GM19468 (cell line): ENCODE measurements around the gene HELZ.

Experiments used
- ATAC-seq: cut with Tn5 transposase; IDR thresholded peaks from one replicate; pipeline ENCODE4 v1.9.1; 2021; ENCODE audit warnings: mild to moderate bottlenecking, moderate library complexity, moderate number of reproducible peaks; ENCODE audit not compliant: unreplicated experiment; ENCODE audit errors: extremely low read depth

HELZ gene

DNA sequence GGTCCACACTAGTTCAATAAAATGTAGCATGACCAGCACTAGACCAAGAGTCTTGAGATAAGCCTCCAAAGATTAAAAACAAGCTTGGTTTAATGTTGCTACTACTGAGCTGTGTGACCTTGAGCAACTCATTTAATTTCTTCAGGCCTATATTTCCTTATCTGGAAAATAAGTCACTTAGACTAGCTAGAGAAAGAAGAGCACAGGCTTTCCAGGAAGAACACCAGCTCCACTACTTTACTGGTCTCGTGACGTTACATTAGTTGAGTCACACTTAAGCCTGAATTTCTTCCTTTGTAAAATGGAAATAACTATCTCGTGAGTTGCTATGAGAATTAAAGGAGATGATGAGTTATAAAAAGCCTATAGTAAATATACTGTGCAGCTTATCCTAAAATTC, 5.4 kb downstream of the HELZ start:
- ATAC-seq = no peak

DNA sequence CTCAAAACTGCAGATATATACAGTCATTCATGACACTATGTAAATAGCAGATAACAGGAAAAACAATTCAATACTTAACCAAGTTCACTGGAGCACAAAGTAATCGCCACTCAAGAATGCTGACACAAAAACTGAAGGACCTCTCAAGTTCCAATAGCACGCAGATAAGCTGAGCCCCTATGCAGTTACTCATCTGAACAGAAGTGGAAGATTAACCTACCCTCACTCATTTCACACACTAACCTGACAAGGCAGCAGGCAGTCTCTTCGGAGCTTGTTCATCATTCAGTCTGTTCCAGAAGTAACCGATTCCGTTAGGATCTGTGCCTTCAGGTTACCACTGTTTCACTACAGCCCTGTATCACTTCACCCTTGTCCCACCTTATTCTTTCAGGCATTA, 6.0 kb downstream of the HELZ start:
- ATAC-seq = no peak

DNA sequence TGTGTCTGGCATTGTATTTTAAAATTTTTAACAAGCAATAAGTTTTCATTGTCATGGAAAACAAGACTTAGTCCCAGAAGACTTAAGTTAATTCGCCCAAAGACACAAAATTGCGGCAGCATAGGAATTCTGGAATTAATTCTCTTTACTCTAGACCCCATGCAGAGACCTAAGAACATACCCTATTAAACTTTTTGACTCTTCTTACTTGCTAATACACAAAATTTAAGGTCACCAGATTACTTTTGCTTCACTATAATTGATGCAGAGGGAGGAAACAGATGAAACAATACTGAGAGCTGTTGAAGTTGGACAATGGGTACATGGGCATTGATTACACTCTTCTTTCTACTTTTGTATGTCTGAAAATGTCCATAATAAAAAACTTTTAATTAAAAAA, 12.6 kb downstream of the HELZ start:
- no peak for ATAC-seq

DNA sequence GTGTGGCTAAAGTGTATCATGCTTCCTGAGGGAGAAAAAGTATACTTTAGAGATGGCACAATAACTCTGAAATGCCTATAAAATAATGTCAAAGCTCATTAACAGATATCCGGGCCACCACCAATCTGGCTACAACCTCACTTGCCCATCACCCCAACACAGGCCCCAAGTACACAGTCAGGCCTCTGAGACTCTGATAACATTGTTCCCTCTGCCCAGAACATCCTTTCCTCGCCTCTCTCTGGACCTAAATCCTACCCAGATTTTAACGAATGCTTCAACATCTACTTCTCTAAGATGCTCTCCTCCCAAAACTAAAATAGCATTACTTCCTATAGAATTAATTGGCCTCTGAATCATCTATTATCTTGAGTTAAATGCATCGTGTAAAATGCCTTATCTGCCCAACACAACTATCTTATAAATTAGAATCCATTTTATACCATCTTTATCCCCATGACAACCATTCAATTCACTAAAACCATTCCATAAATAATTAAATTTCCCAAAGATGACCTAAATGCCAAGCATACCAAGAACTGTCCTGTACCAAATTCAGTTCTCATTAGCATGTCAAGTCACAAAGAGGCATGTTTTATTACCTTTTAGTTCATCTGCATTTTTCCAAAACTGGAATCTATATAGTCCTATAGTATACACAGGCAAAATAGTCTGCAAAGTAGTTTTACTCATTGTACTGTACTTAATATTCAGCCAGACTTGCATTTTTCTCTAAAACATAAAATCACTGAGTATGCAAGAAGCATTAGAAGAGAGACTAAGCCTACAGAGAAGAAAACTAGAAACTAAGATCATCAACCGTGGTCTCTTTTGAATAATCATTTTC, 15.7 kb downstream of the HELZ start:
- ATAC-seq = no peak

DNA sequence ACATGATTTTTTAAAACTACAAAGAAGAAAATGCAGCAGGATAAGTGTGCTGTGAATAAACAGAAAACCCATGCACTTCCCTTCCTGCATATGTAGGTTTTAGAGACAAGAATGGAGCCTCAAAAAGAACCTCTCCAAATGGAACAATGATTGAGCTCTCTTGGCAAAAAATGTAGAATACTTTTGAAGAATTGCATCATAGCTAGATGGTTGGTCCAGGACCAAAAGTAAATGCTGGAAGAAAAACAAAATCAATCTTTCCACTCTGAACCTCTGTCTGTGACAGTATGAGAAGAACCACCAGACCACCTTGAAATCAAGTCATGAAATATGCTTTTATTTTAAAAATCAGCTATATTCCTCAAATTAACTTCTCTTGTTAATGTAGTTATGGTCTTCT, 17.5 kb downstream of the HELZ start:
- ATAC-seq = no peak

DNA sequence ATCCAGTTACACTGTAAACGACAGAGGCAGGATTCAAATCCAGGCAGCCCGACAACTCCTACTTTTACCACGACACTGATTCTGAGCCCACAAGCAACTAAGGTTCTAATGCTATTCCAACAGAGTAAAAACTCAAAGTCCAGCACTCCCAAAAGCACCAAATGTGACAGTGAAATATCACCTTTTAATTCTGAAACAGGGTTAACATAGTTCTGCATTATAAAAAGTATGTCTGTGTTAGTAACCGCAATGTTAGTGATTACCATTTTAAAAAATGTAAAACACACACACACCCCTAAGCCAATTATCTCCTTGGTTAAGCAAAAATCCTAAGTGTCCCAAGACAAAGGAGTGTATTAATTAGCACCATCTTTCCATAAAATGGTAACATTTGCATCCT, 19.7 kb downstream of the HELZ start:
- ATAC-seq = no peak

DNA sequence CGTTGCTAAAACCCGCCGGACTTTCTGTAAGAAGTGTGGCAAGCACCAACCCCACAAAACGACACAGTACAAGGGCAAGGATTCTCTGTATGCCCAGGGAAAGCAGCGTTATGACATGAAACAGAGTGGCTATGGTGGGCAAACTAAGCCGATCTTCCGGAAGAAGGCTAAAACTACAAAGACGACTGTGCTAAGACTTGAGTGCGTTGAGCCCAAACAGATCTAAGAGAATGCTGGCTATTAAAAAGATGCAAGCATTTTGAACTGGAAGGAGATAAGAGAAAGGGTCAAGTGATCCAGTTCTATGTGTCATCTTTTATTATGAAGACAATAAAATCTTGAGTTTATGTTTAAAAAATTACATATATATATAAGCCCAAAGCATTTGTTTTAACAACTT, 20.3 kb downstream of the HELZ start:
- ATAC-seq = no peak

DNA sequence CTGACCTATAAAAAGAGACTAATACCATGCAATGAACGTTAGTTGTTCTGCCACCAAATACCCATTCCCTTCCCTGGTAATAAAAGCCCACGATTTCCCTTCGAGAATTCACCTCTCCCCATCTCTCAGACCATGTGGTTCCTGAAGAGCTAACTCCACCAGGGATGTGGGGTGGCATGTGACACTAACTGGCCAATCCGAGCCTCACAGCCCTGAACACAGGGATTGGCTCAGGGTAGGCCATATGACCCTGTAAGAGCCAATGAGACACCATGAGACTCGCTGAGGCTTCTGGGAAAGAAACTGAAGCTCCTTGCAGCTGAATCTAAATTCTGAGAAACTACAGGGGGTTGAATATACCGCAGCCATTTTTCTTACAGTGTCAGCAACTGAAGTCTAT, 21.1 kb downstream of the HELZ start:
- ATAC-seq = no peak

DNA sequence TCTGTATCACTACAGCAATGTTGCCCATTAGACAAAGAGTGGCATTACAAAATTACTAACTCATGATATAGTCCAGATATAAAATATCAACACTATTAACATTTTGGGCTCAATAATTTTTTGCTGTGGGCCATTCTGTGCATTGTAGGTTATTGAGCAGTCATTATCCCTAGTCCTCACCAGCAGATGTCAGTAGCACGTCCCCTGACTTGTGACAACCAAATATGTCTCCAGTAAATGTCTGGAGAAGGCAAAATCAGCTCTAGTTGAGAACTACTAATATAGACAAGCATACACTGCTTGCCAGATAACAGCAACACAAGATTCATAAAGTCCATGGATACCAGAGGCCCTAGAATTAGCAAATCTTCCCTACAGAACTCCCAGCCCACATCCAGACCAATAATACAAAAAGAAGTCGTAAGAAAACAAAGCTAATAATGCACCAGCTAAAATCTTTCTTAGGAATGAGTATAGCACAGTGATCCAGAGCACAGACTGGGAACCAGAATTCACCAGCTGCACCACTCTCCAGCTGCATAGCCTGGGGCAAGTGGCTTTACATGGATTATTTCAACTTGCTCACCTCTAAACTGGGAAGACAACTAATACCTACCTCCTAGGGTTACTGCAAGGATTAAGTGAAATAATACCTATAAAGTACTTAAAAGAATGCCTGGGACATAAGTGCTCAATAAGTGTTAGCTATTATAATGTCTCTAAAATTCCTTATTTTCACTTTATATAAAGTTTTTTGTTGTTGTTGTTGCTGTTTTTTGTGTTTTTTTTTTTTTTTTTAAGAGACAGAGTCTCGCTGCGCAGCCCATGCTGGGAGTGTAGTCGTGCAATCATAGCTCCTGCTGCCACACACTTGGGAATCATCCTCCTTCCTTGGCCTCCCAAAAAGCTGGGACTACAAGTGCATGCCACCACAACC, 23.7 kb downstream of the HELZ start:
- ATAC-seq = no peak

DNA sequence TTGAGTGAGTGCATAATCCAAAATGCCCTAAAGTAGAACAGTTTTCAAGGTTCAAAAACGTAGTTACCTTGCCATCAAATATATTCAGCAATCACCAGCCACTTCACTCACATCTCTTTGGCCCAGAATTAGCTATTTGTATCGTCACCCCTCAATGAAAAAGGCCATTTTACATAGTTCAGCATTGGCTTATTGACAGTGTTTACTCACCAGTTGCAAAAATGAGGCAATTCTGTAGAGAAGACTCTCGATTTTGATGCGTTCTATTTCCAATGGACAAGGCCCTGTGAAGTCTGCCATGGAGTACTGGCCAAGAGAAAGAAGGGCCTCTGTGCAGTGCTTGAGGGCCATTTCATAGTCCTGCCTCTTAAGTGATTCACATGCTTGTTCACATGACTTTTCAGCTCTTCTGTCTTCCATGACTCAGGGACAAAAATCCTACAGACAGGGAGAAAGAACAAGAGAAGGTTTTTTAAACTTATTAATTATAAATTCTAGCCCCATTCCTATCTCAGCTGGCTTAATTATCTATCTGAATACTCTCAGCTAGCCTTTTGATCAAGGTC, 26.5 kb downstream of the HELZ start:
- no peak for ATAC-seq

DNA sequence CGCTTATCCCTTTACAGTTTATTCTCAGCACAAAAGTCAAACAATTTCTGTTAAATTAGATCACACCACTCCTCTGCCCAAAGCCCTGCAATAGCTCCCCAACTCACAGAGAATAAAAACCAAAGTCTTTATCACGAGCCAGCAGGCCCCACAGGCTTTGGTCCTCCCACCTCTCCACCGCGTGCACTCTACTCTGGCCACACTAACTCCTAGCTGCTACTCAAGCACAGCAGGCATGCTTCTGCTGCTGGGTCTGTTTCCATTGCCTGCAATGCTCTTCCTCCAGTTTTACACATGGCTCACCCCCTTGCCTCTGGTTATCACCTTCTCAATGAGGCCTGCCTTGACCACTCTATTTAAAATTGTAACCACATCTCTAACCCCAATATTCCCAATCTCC, 27.6 kb downstream of the HELZ start:
- no peak for ATAC-seq

DNA sequence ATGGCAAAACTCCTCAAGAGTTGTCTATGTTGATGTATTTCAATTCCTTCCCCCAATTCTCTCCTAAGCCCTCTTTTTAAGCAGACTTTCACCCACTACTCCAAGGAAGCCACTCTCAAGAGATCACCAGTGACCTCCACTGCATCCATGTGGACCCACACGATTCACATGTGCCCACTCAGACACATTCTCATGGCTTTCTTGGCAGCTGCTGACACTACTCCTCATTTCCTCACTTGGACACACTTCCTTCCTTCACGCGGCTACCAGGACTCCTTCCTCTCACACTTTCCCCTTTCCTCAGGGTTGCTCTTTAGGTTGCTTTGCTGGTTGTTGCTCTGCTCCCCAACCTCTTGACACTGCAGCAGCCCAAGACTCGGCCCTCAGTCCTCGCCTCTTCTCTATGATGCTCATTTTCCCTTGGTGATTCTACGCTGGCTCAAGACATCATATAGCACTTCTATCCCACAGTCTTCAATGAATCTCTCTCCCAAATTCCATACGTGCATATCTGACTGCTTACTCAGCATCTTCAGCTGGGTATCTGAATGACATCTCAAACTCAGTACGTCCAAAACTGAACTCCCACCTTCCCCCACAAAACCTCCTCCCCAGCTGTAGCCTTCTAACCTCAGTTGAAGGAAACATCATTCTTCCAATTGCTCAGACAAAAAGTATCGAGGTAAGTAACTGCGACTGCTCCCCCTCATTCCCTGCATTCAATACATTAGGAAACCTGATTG, 28.2 kb downstream of the HELZ start:
- ATAC-seq = no peak

DNA sequence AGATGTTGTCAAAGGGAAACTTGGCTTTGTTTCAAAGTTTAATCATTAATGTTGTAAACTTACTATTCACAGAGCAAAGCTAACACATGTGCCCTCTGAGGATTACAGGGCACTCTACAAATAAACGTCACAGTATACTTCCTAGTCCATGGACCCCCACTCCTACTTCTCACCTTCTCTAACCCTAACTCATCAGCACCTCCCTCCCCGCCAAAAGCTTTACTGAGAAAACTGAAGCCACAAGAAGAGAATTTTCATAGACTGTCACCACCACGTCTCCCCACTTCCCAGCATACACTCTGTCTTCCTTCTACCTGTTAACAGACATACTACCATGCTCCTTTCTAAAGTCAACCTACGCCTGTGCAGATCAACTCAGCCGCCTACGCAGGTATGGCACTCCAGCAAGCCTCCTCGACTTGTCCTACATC, 29.0 kb downstream of the HELZ start:
- no peak for ATAC-seq

DNA sequence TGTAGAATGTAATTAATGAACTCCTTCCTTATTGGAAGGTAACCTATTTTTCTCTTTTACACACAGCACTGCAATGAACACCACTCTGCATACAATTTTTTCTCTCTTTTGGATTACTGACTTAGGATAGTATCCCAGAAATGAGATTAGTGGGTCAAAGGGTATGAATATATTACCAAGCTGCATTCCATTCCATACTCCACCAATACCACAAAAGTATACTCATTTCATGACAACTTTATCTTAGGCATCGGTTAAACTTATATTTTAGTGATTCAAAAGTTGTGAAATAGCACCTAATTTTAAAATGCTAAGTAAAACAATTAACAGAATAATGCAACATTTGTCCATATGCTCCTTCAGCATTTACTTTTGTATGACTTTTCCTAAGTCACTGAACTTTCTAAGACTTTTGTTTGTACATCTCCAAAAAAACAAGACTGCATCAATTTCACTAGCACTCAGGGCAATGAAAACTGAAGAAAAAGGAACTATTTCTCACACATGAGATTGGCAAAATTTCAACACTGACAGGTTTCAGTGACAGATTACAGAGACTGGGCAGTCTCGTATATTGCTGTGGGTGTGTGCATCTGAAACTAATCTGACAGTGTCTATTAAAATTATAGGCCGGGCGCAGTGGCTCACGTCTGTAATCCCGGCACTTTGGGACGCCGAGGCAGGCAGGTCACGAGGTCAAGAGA, 32.1 kb downstream of the HELZ start:
- no peak for ATAC-seq

DNA sequence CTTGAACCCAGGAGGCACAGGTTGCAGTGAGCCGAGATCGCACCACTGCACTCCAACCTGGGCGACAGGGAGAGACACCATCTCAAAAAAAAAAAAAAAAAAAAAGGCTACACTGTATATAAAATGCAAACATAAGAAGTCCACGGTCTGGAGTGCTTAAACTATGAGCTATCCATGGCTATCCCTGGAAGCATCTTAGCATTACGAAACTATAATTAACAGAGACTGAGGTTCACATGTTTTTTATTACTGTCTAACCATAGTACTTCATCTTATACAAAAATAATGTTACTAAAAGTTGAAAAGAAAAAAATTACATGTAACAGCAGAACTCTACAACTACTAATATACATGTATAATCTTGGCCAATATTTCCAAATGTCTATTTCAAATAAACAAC, 32.8 kb downstream of the HELZ start:
- no peak for ATAC-seq

DNA sequence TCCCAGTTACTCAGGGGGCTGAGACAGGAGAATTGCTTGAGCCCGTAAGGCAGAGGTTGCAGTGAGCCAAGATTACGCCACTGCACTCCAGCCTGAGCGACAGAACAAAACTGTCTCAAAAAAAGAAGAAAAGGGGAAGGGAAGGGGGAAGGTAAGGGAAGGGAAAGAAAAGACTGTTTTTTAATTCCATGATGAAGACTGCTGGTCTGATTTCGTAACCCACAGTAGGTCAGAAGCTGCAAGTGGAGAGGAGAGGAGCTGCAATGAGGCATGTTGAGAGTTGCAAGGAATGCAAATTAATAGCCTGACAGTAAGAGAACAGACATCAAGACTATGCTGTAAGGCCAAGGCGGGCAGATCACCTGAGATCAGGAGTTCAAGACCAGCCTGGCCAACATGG, 33.3 kb downstream of the HELZ start:
- no peak for ATAC-seq

DNA sequence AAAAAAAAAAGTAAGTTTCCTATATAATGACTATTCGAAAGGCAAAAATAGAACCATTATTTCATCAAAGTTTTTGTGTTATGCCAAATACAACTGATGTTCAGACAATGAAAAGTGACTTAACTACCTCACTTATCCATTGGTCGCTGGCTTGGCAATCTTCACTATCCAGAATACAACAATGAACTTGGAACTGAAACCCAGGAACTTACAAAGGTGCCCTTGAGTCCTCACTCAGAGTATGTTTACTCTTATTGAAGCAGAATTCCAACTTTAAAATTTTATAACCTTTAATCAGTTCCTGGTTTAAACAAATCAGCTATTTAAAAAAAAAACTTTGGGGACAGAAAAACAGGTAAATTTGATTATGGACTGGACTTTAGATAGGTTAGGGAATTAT, 34.1 kb downstream of the HELZ start:
- no peak for ATAC-seq

DNA sequence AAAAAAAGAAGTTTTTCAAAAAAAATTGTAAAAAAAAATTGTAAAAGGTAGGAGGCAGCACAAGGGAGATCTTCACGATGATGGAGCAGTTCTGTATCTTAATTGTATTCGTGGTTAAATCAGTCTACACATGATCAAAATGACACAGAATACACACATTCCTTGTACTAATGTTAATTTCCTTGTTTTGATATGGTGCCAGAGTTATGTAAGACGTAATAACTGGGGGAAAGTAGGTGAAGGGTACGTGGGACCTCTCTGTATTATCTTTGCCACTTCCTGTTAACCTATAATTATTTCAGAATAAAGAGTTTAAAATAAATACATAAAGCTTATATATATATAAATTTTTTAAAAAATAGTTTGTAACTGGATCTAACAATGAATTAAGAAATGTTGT, 36.8 kb downstream of the HELZ start:
- ATAC-seq = no peak

DNA sequence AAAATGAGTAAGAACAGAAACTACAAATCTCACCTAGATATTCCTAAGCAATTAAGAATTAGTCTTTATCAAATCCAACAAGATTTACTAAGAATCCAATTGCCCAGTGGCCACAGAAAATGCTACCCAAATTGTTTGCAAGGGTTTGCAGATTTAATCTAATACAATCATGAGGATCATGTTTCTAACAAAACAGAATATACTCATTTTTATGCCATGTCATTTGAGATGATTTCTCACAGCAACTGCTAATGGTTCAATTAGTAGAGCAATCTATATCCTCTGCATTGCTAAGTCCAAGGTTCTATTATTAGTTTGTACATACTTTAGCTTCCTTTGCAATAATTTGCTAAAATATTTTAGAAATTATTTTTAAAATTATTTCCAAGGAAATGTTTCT, 41.2 kb downstream of the HELZ start:
- ATAC-seq = no peak

DNA sequence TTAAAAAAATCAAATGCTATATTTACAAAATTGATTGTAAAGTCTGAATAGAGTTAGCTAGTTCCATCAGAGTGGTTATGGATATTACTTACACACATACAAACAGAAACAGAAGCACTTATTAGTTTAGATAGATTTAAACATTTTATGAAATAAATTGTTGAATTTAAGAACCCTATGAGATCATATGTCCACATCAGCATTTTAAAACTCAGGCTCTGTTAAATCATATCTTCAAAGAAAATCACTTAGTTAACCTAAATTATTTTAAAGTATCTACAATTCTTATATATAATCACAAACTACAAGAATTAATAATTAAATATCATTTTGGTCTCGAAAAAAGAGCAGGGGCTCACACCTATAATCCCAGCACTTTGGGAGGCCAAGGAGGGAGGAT, 42.5 kb downstream of the HELZ start:
- no peak for ATAC-seq
